ENCODE results near the gene PEMT. TPM values are rescaled to one million over a fixed set of nuclear protein-coding genes. Genes with fewer than 3 reads are reported as not detected.

The PEMT gene
- total and polyA plus RNA-seq, 2 donors from 2014 or later: 36.8 to 52.1 TPM

GRCh38 chr17:17628388-17629008 is 37.0 kb upstream of the PEMT start:
- Histone ChIP-seq H3K36me3 (ENCODE audit: control insufficient read depth in 2 of 3, insufficient read depth in 3 of 3, low read length in 3 of 3) (no peaks in the 10 kb centered on the region), H3K4me3 (ENCODE audit: low read length in 3 of 3) (no peak overlapping the region), H3K9me3 (ENCODE audit: control insufficient read depth in 2 of 3, insufficient read depth in 1 of 3, low read length in 3 of 3) (no peaks in the 10 kb centered on the region), H3K27me3 (ENCODE audit: control insufficient read depth, insufficient read depth, low read length) (no peaks in the 10 kb centered on the region), H3K4me1 (ENCODE audit: control insufficient read depth in 2 of 3, insufficient read depth in 2 of 3, low read depth in 1 of 3, low read length in 3 of 3) (no peaks in the 10 kb centered on the region), H3K27ac (ENCODE audit: low read depth in 2 of 2, low read length in 2 of 2) (no peak overlapping the region), H3K9ac (ENCODE audit: low read length in 3 of 3) (no peak overlapping the region)
- intact Hi-C loops (cut with DNase I): no loop called here
- no peak for DNase-seq
- FAIRE-seq: no peak
- TF ChIP-seq CTCF (IDR thresholded peaks at IDR 0.05; ENCODE audit: borderline replicate concordance, extremely low read depth, insufficient read depth): no peak

DNA sequence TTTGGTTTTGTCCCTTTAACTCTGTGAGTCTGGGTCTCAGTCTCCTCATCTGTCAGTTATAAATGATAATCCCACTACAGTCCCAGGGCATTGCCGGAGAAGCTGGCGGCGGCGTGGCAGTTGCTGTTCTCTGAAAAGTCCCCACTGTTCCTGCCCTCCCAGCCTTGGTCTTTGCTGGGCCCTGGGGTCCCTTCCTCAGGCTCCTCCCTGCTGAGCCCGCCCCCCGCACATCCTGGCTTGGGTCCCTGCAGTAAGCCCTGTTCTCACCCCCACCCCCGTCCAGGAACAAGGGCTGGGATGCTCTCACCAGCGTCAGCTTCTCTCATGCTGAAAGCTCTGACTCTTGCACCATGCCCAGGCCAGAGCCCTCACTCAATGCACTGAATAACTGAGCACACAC is 35.3 kb upstream of the PEMT start:
- Histone ChIP-seq H3K27me3 (ENCODE audit: control insufficient read depth, insufficient read depth, low read length) (no peaks in the 10 kb centered on the region), H3K9me3 (ENCODE audit: control insufficient read depth in 2 of 3, insufficient read depth in 1 of 3, low read length in 3 of 3) (no peaks in the 10 kb centered on the region), H3K4me1 (ENCODE audit: control insufficient read depth in 2 of 3, insufficient read depth in 2 of 3, low read depth in 1 of 3, low read length in 3 of 3) (no peaks in the 10 kb centered on the region), H3K36me3 (ENCODE audit: control insufficient read depth in 2 of 3, insufficient read depth in 3 of 3, low read length in 3 of 3) (no peaks in the 10 kb centered on the region), H3K9ac (ENCODE audit: low read length in 3 of 3) (no peak overlapping the region), H3K27ac (ENCODE audit: low read depth in 2 of 2, low read length in 2 of 2) (no peak overlapping the region), H3K4me3 (ENCODE audit: low read length in 3 of 3) (no peak overlapping the region)
- intact Hi-C loops (cut with DNase I): no loop called here
- TF ChIP-seq CTCF (IDR thresholded peaks at IDR 0.05; ENCODE audit: borderline replicate concordance, extremely low read depth, insufficient read depth): no peak
- FAIRE-seq: no peak
- peak in 1 of 5 donors; percentile 48 for DNase-seq

- intact Hi-C loops (cut with DNase I): no loop called here
- DNase-seq (no peak), FAIRE-seq (no peak)
Observed at GRCh38 chr17:17626151-17626805, 34.8 kb upstream of the PEMT start.

More at GRCh38 chr17:17626151-17626805, 34.8 kb upstream of the PEMT start:
- H3K4me1 ChIP-seq (ENCODE audit: control insufficient read depth in 2 of 3, insufficient read depth in 2 of 3, low read depth in 1 of 3, low read length in 3 of 3): no peaks in the 10 kb centered on the region
- H3K4me3 ChIP-seq (ENCODE audit: low read length in 3 of 3): no peak overlapping the region
- H3K27ac ChIP-seq (ENCODE audit: low read depth in 2 of 2, low read length in 2 of 2): no peak overlapping the region
- no peak overlapping the region for H3K9ac ChIP-seq (ENCODE audit: low read length in 3 of 3)
- H3K9me3 ChIP-seq (ENCODE audit: control insufficient read depth in 2 of 3, insufficient read depth in 1 of 3, low read length in 3 of 3): no peaks in the 10 kb centered on the region
- H3K27me3 ChIP-seq (ENCODE audit: control insufficient read depth, insufficient read depth, low read length): no peaks in the 10 kb centered on the region
- no peaks in the 10 kb centered on the region for H3K36me3 ChIP-seq (ENCODE audit: control insufficient read depth in 2 of 3, insufficient read depth in 3 of 3, low read length in 3 of 3)
- TF ChIP-seq CTCF (IDR thresholded peaks at IDR 0.05; ENCODE audit: borderline replicate concordance, extremely low read depth, insufficient read depth): no peak

Measured in kidney (tissue), 14 donors.